Lung (tissue), 12 donors: ENCODE measurements around the gene XYLT1. TPM values are rescaled to one million over a fixed set of nuclear protein-coding genes. Genes with fewer than 3 reads are reported as not detected.

ENCODE experiments used
- ATAC-seq: fragments of 200-7000 bp; cut with Tn5 transposase; one replicate; pipeline ENCODE4 v1.9.1; 2020; ENCODE audit warnings: moderate number of reproducible peaks; ENCODE audit not compliant: insufficient read depth, low FRiP score
- DNase-seq, 3 donors: peaks; one replicate each; pipeline ENCODE4 v3.0.0-alpha.2; 2013 to 2017
- H3K27ac ChIP-seq, 2 donors: one replicate each; pipeline ENCODE4 v1.5.1; 2013; ENCODE audit warnings: mild to moderate bottlenecking in 2 of 2, moderate library complexity in 2 of 2, control low read depth in 1 of 2, inconsistent platforms in 1 of 2, low read depth in 1 of 2, low read length in 1 of 2
- H3K27me3 ChIP-seq, 3 donors: one replicate each; pipeline ENCODE4 v1.5.1; 2013; ENCODE audit warnings: low read length in 2 of 3; ENCODE audit not compliant: control insufficient read depth in 3 of 3, insufficient read depth in 3 of 3
- H3K36me3 ChIP-seq, 4 donors: one replicate each; pipeline ENCODE4 v1.5.1; 2013; ENCODE audit warnings: low read length in 4 of 4, mild to moderate bottlenecking in 1 of 4, moderate library complexity in 1 of 4; ENCODE audit not compliant: control insufficient read depth in 4 of 4, insufficient read depth in 4 of 4
- H3K4me1 ChIP-seq, 5 donors: one replicate each; pipeline ENCODE4 v1.5.1; 2013; ENCODE audit warnings: low read length in 5 of 5, mild to moderate bottlenecking in 2 of 5, moderate library complexity in 1 of 5; ENCODE audit not compliant: control insufficient read depth in 5 of 5, insufficient read depth in 5 of 5
- H3K4me3 ChIP-seq: one replicate; pipeline ENCODE4 v1.5.1; 2013; ENCODE audit warnings: mild to moderate bottlenecking, control low read depth, moderate library complexity
- H3K9ac ChIP-seq, 2 donors: one replicate each; pipeline ENCODE4 v1.5.1; 2013; ENCODE audit warnings: low read length in 2 of 2, control low read depth in 1 of 2; ENCODE audit not compliant: insufficient read depth in 1 of 2
- H3K9me3 ChIP-seq, 4 donors: one replicate each; pipeline ENCODE4 v1.5.1; 2013; ENCODE audit warnings: low read length in 3 of 4, mild to moderate bottlenecking in 1 of 4, moderate library complexity in 1 of 4; ENCODE audit not compliant: control insufficient read depth in 4 of 4, insufficient read depth in 3 of 4
- CTCF ChIP-seq: IDR thresholded peaks from 2 replicates; pipeline ENCODE4 v1.5.1; 2012; ENCODE audit warnings: mild to moderate bottlenecking; ENCODE audit errors: control extremely low read depth, extremely low read depth
- WGBS, 2 donors: extraction: QIAGEN DNeasy Blood & Tissue Kit; methylation state at CpG; one replicate each; pipeline ENCODE4 v1.1.7; 2013; 5-methylcytosine and 5-hydroxymethylcytosine counted together
- polyA plus RNA-seq, 2 donors: library from polyadenylated mRNA; stranded (reverse); fragments of 200-250 nt; gene quantifications; one replicate each; pipeline ENCODE4 v1.2.1, GENCODE V29; 2013
- total RNA-seq, 2 donors: library from RNA; depleted of rRNA in 1 of 2; stranded (reverse); fragments of >200 nt in 1 of 2; gene quantifications; one replicate each; pipeline ENCODE4 v1.2.1, GENCODE V29; 2014 to 2021
- donor health status: control.
- donor health status: control.
- donor health status: Bipolar disorder and iron deficiency.
- donor health status: healthy.
- donor health status: DM: yes; HTN: yes; CAD: no.

XYLT1 gene
- total and polyA plus RNA-seq, 4 donors, result 1.4 to 11.5 (median 6.9) TPM

GRCh38 chr16:17282247-17282646 lies 188.5 kb downstream of the XYLT1 start:
- Histone ChIP-seq H3K27me3 (no peaks in the 10 kb centered on the region), H3K36me3 (no peaks in the 10 kb centered on the region), H3K27ac (no peak overlapping the region), H3K9ac (no peak overlapping the region), H3K4me1 (peaks cover 0 to 7% (median 3%) of the 10 kb centered on the region in 5 donors), H3K4me3 (no peak overlapping the region), H3K9me3 (no peaks in the 10 kb centered on the region)
- TF ChIP-seq CTCF, result no peak
- no peak for ATAC-seq
- 37 to 58% methylated on average over 6 of the region's 6 CpGs for WGBS, 2 donors
- DNase-seq, result no peak

GRCh38 chr16:17281052-17281451 lies 189.7 kb downstream of the XYLT1 start:
- no peaks in the 10 kb centered on the region for H3K36me3 ChIP-seq
- H3K27ac ChIP-seq, result no peak overlapping the region
- H3K9ac ChIP-seq, result no peak overlapping the region
- no peak overlapping the region for H3K4me3 ChIP-seq
- H3K9me3 ChIP-seq, result no peaks in the 10 kb centered on the region
- H3K27me3 ChIP-seq, result no peaks in the 10 kb centered on the region
- DNase-seq (no peak), ATAC-seq (no peak)
- H3K4me1 ChIP-seq, result peaks cover 0 to 7% (median 4%) of the 10 kb centered on the region in 5 donors
- WGBS, 2 donors, result 90 to 98% methylated on average over 6 to 7 of the region's 7 CpGs
- TF ChIP-seq CTCF, result no peak

GRCh38 chr16:17278988-17279387 lies 191.8 kb downstream of the XYLT1 start:
- no peak overlapping the region for H3K4me3 ChIP-seq
- no peaks in the 10 kb centered on the region for H3K9me3 ChIP-seq
- TF ChIP-seq CTCF, result no peak
- peaks cover 0 to 7% (median 4%) of the 10 kb centered on the region in 5 donors for H3K4me1 ChIP-seq
- ATAC-seq (no peak), DNase-seq (no peak)
- no peak overlapping the region for H3K27ac ChIP-seq
- H3K36me3 ChIP-seq, result no peaks in the 10 kb centered on the region
- no peaks in the 10 kb centered on the region for H3K27me3 ChIP-seq
- WGBS, 2 donors, result 53 to 58% methylated on average over 5 of the region's 5 CpGs
- H3K9ac ChIP-seq, result no peak overlapping the region

GRCh38 chr16:17277981-17278381 lies 192.8 kb downstream of the XYLT1 start:
- WGBS, 2 donors, result 56 to 63% methylated on average over 10 of the region's 10 CpGs

More at GRCh38 chr16:17277981-17278381, 192.8 kb downstream of the XYLT1 start:
- Histone ChIP-seq H3K27me3 (no peaks in the 10 kb centered on the region), H3K9me3 (no peaks in the 10 kb centered on the region), H3K27ac (no peak overlapping the region), H3K36me3 (no peaks in the 10 kb centered on the region), H3K4me3 (no peak overlapping the region), H3K9ac (no peak overlapping the region), H3K4me1 (peaks cover 0 to 7% (median 3%) of the 10 kb centered on the region in 5 donors)
- DNase-seq, result peak in 1 of 3 donors; percentile 36
- no peak for ATAC-seq
- no peak for TF ChIP-seq CTCF
